ENCODE results near the gene OTULIN. TPM values are rescaled to one million over a fixed set of nuclear protein-coding genes. Genes with fewer than 3 reads are reported as not detected.
A peak's percentile ranks its signal among the peaks of the same experiment; 100 is the strongest.

OTULIN gene
- total RNA-seq, 4 donors from 2014 or later: 23.9 to 38.6 (median 34.5) TPM

- H3K9me3 ChIP-seq: no peaks in the 10 kb centered on the region
- H3K36me3 ChIP-seq: peaks cover 0 to 14% (median 0%) of the 10 kb centered on the region in 3 donors
- H3K27me3 ChIP-seq: no peaks in the 10 kb centered on the region
- peaks cover 40 to 100% (median 52%) of the 10 kb centered on the region in 3 donors for H3K4me1 ChIP-seq
- no peak overlapping the region for H3K4me3 ChIP-seq
- no peak for DNase-seq
- no peak overlapping the region for H3K27ac ChIP-seq
- intact Hi-C loops (cut with DNase I): no loop called here
- 57 to 66% methylated on average over 4 of the region's 4 CpGs for WGBS, 2 donors
- TF ChIP-seq POLR2A (IDR thresholded peaks at IDR 0.05): no peak
- TF ChIP-seq, protein P1, sequence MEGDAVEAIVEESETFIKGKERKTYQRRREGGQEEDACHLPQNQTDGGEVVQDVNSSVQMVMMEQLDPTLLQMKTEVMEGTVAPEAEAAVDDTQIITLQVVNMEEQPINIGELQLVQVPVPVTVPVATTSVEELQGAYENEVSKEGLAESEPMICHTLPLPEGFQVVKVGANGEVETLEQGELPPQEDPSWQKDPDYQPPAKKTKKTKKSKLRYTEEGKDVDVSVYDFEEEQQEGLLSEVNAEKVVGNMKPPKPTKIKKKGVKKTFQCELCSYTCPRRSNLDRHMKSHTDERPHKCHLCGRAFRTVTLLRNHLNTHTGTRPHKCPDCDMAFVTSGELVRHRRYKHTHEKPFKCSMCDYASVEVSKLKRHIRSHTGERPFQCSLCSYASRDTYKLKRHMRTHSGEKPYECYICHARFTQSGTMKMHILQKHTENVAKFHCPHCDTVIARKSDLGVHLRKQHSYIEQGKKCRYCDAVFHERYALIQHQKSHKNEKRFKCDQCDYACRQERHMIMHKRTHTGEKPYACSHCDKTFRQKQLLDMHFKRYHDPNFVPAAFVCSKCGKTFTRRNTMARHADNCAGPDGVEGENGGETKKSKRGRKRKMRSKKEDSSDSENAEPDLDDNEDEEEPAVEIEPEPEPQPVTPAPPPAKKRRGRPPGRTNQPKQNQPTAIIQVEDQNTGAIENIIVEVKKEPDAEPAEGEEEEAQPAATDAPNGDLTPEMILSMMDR (IDR thresholded peaks at IDR 0.05): no peak
Measured at GRCh38 chr5:14672082-14672481, 7.6 kb downstream of the OTULIN start.

DNA sequence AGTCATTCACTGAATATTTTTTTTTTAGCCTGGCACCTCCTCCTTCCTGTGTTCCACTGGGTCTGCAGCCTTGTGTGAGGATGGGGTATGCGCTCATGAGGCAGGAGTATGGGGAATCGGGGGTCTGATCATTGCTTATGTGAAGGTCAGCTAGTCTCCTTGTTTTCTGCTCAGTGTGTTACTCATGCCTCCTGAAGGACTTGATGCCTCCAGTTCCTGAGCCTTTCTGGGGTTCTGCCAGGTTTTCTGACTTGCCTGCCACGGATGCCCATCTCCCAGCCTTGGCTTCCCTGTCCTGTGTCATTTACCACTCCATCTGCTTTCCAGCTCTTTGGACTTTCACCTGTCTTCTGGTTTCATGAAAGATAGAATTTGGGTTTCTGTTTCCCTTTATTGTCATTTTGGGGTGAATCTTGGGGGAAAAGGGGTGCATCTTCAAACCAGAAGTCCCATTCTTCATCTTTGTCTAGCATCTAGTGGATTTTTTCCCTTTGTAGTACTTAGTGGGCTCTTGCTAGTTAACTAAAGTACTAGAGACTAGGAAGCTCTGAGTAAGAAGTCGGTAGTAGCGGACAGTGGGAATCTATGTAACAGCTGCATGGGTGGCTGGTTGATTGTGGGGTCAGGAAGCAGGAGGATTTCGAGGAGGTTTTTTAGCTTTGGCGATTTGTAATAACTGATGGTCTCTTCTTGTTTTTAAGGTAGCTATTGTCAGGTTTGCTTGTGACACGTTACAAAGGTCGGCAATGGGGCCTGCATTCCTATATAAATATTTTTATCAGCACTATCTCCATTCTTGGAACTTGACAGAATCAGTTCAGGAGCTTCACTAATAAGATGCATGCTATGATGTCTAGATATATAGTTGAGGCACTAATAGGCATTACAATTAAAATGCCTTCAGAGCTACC lies 8.2 kb downstream of the OTULIN start:
- TF ChIP-seq POLR2A (IDR thresholded peaks at IDR 0.05): no peak
- TF ChIP-seq, protein P1 (IDR thresholded peaks at IDR 0.05): no peak
- Histone ChIP-seq H3K4me3 (no peak overlapping the region), H3K9me3 (no peaks in the 10 kb centered on the region), H3K36me3 (peaks cover 0 to 21% (median 0%) of the 10 kb centered on the region in 3 donors), H3K27me3 (no peaks in the 10 kb centered on the region), H3K4me1 (peaks cover 40 to 100% (median 49%) of the 10 kb centered on the region in 3 donors), H3K27ac (no peak overlapping the region)
- DNase-seq: no peak
- intact Hi-C loops (cut with DNase I): no loop called here
- WGBS, 2 donors: 77 to 82% methylated on average over 9 of the region's 9 CpGs

DNA sequence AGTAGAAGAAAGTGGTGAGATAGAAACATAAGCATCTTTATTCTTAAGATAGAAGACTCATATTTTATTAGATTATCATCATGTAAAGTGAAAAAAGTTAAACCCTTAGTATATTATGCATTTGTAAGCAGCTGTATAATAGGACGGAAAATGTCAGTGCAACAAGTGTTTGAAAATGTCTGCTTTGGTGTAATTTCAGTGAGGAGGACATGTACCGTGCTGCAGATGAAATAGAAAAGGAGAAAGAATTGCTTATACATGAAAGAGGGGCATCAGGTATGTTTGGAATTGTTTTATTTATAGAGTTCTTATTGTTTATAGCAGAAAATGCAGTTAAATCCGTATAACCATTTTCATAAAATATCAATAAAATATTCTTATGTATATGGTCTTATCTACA lies 8.9 kb downstream of the OTULIN start:
- no peak for DNase-seq
- intact Hi-C loops (cut with DNase I): no loop called here
- TF ChIP-seq, protein P1 (IDR thresholded peaks at IDR 0.05): no peak
- TF ChIP-seq POLR2A (IDR thresholded peaks at IDR 0.05): no peak
- Histone ChIP-seq H3K36me3 (peaks cover 0 to 24% (median 0%) of the 10 kb centered on the region in 3 donors), H3K27ac (no peak overlapping the region), H3K27me3 (no peaks in the 10 kb centered on the region), H3K4me1 (peaks cover 40 to 99% (median 49%) of the 10 kb centered on the region in 3 donors), H3K9me3 (no peaks in the 10 kb centered on the region), H3K4me3 (no peak overlapping the region)
- 85 to 90% methylated on average over 3 of the region's 3 CpGs for WGBS, 2 donors

DNA sequence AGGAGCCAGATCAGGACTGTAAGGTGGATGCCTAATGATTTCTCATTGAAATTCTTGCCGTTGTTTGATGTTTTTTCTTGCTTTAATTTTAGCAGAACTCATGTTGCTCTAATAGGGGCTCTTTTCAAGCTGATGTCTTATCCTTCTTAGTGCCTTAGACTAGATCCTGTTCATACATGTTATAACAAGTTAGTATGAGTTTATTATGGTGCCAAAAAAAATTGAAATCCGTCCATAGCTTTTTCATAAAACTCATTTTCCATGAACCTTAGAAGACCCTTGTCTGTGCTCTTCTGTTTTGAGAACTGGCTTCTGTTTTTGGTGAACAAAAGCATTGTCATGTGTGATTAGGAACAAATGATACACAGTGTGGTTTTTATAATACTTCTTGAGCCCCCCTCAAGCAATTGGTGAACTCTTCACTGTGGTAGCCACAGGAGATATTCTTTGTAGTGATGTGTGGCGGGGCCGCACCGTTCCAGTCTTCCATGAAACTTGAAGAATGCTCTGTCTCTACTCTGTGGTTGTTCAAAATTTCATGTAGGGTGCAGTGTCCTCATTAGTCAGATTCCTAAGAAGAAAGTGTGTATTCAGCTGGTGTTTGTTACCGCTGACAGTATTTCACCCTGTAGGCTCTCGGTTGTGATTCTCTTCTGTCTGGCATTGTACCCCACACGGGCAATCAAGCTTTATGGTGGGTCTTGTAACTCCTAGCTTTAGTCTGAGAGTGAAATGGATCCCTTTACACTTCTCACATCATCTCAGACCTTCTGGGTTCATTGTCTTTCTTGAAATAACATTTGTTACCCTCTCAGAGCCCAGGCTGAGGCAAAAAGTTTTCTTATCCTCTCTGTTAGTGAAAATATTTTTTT lies 10.7 kb downstream of the OTULIN start:
- no peaks in the 10 kb centered on the region for H3K27me3 ChIP-seq
- intact Hi-C loops (cut with DNase I): no loop called here
- 47 to 65% methylated on average over 8 of the region's 8 CpGs for WGBS, 2 donors
- no peak for TF ChIP-seq POLR2A (IDR thresholded peaks at IDR 0.05)
- TF ChIP-seq, protein P1 (IDR thresholded peaks at IDR 0.05): no peak
- DNase-seq: no peak
- peaks cover 33 to 81% (median 44%) of the 10 kb centered on the region in 3 donors for H3K4me1 ChIP-seq
- H3K36me3 ChIP-seq: peaks cover 0 to 39% (median 0%) of the 10 kb centered on the region in 3 donors
- peak overlapping the region; percentile 46 to 74 (median 64) for H3K27ac ChIP-seq
- H3K4me3 ChIP-seq: no peak overlapping the region
- H3K9me3 ChIP-seq: no peaks in the 10 kb centered on the region

All from esophagus squamous epithelium (tissue), 5 donors.